ENCODE results near the gene SNX9. TPM values are rescaled to one million over a fixed set of nuclear protein-coding genes. Genes with fewer than 3 reads are reported as not detected.
A peak's percentile ranks its signal among the peaks of the same experiment; 100 is the strongest.
"Not testable (repeated sequence)": the region's sequence is repeated elsewhere in the genome, so short reads cannot be mapped to it uniquely, and the experiment has no call there.

SNX9 gene
- polyA plus RNA-seq, 4 donors = 43.2 to 49.8 (median 47.4) TPM

- DNase-seq (ENCODE audit: low read depth in 4 of 4, low spot score in 3 of 4) = no peak
Measured at GRCh38 chr6:157908369-157909281, 85.6 kb downstream of the SNX9 start.

DNA sequence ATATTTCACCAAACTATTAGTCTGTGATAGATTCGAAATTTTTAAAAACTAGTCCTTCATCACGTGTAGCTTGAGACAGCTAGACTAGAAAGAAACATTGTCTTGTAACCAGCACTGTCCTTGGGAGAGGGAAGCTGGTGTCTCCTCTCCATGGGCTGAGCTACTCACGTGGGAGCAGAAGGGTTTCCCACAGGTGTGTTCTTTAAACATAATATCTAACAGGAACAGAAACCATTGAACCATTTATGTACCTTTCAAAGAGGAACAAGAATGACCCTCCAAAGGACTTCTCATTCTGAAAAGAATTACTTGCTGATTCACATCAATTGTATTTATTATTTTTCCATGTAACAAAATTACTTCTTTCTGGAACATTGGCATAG lies 86.2 kb downstream of the SNX9 start:
- DNase-seq (ENCODE audit: low read depth in 4 of 4, low spot score in 3 of 4) = no peak

DNA sequence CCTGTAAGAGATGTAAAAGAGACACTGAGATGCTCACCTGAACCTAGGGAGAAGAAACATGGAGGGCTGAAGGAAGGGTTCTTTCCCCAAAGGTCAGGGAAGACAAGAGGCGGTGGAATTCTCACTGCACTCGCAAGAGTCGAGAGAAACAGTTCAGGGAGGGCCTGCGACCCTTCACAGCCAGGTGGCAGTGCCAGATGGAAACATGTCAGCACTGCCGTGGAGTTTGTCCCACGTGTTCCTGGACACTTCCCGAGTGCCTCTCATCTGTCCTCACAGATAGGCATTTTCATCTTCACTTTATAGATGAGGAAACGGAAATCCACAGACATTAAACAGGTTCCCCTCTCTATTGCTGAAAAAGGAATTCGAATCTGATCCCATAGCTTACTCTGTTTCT lies 88.2 kb downstream of the SNX9 start:
- no peak for DNase-seq (ENCODE audit: low read depth in 4 of 4, low spot score in 3 of 4)

DNA sequence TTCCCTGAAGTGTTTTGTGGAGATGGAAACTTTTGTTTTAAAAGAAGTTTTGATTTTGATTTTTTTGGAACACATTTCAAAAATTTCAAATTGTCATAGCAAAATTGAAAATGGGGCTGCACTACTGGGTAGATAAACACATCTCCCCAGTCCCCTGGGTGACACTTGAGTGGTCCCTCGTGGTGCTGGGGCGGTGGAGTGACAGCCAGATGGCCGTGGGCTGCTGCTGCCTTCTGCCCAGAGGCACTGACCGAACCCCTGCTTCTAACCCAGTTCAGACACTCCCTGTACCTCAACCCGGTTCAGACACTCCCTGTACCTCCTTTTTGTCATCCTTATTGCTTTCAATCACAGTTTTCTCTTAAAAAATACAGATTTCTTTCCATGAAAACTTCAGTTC lies 88.7 kb downstream of the SNX9 start:
- no peak for DNase-seq (ENCODE audit: low read depth in 4 of 4, low spot score in 3 of 4)

DNA sequence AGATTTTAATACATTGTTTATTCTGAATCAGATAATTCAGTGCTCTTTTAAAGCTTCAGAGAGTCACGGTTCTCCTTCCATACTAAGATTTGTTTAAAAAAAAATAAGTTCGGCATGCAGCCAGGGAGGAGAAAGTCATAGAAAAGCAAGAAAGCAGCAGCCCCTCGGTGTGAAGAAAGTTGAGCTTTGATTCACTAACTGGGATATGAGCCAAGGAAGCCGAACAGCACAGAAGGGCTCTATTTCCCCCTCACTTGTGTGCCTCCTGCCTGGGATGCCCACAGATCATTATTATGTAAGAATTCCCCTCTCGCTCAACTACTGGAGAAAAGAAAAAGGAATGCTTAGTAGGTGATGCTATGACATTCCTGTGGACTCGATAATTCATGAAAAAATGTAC lies 89.3 kb downstream of the SNX9 start:
- peak in 1 of 4 donors; percentile 9 for DNase-seq (ENCODE audit: low read depth in 4 of 4, low spot score in 3 of 4)

- DNase-seq (ENCODE audit: low read depth in 4 of 4, low spot score in 3 of 4) = no peak
Measured at GRCh38 chr6:157921685-157922367, 98.8 kb downstream of the SNX9 start.

DNA sequence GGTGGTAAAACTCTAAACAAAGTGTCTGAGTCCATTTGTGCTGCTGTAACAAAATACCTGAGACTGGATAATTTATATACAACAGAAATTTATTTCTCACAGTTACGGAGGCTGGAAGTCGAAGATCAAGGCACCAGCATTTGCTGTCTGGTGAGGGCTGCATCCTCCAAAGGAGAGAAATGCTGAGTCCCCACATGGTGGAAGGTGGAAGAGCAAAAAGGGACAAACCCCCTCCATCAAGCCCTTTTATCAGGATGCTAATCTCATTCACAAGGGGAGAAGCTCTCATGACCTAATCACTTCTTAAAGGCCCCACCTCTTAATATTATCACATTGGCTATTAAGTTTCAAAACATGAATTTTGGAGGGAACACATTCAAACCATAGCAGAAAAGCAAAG lies 102.7 kb downstream of the SNX9 start:
- DNase-seq (ENCODE audit: low read depth in 4 of 4, low spot score in 3 of 4) = no peak

GRCh38 chr6:157927011-157927410 lies 104.0 kb downstream of the SNX9 start:
- no peak for DNase-seq (ENCODE audit: low read depth in 4 of 4, low spot score in 3 of 4)

- no peak for DNase-seq (ENCODE audit: low read depth in 4 of 4, low spot score in 3 of 4)
Measured at GRCh38 chr6:157928428-157928827, 105.4 kb downstream of the SNX9 start.

DNA sequence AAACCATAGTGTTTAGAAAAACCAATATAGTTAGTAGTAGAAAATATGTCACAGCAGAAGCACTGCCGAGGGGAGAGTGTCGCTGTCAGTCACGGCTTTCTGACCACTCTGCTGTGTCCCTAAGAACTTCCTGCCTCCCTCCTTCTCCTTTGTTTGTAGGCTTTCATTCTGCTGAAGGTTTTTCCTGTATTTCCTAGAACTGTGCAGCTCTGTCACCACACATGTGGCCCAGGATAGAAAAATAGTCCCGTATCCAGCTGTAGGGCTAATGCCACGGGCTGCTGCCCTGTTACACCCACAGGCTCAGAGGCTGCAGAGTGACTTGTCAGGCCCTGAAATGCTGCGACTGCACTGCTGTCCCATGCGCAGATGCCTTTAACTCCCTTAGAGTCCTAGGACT lies 106.0 kb downstream of the SNX9 start:
- DNase-seq (ENCODE audit: low read depth in 4 of 4, low spot score in 3 of 4) = no peak

DNA sequence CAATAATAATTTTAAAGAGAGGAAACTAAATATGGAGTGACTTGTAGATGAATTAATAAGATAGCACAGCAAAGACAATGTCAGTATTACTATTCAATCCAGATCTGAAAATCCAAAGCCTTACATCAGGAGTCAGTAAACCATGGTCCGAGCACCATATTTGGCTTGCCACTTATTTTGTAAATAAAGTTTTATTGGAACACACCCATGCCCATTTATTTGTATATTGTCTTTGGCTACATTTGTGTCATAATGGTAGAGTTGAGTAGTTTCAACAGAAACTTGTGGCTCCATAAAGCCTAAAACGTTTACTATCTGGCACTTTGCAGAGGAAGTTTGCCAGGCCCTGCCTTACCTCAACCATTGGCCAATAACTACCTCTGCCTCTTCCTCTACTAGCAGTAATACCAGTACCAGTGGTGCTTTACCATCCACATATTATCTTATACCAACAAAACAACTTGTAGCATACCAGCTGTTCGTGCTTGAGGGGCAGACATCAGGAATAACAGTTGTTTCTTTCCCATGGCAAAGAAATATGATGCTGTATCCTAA lies 106.8 kb downstream of the SNX9 start:
- DNase-seq (ENCODE audit: low read depth in 4 of 4, low spot score in 3 of 4) = no peak

DNA sequence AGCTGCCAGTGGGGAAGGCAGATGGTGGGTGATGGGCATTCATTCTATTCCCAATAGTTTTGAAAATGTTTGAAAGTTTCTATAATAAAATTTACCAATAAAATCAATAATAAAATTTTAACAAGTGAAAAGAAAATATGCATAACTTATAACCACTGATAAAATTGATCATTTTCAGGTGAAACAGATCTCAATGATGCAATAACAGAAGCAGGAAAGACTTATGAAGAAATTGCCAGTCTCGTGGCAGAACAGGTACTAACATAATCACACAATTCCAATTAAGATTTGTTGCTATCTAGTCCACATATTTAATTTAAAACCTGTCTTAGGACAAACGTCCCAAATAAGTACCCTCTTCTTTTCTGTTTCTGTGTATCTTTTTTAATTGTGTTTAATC lies 112.7 kb downstream of the SNX9 start:
- no peak for DNase-seq (ENCODE audit: low read depth in 4 of 4, low spot score in 3 of 4)

DNA sequence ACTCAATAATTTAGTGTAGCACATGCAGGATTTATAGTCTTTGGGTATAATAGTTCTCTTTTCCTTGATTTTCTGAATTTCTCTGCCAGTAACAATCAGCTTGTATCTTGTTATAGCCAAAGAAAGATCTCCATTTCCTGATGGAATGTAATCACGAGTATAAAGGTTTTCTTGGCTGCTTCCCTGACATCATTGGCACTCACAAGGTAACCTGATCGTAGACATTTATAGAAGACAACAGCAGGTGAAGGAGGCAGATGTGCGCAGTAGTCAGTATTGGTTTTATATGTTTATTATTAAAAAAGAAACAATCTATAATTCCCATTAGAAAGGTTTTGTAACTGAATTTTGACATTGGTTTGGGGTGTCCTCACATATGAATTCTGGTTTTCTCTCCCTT lies 114.3 kb downstream of the SNX9 start:
- no peak for DNase-seq (ENCODE audit: low read depth in 4 of 4, low spot score in 3 of 4)

- DNase-seq (ENCODE audit: low read depth in 4 of 4, low spot score in 3 of 4) = no peak
Measured at GRCh38 chr6:157937916-157938315, 114.9 kb downstream of the SNX9 start.

DNA sequence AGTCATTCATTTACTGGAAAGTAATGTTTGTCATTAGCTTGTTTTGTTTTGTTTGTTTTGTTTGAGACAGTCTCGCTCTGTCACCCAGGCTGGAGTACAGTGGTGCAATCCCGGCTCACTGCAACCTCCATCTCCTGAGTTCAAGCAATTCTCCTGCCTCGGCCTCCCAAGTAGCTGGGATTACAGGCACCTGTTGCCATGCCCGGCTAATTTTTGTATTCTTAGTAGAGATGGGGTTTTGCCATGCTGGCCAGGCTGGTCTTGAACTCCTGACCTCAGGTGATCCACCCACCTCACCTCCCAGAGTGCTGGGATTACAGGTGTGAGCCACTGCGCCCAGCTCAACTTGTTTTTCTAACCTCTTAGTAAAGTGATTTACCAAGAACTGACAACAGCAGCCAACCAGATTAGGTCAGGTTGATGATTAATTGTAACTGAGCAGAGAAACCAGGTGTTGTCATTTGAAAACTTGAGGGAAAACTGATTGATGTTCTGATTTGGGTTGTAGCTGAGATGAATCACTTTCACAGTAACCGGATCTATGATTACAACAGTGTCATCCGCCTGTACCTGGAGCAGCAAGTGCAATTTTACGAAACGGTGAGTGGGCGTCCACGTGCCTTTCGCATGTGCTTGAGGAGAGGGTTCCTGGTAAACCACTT lies 117.5 kb downstream of the SNX9 start:
- not testable (repeated sequence) for DNase-seq (ENCODE audit: low read depth in 4 of 4, low spot score in 3 of 4)

- DNase-seq (ENCODE audit: low read depth in 4 of 4, low spot score in 3 of 4) = no peak
Measured at GRCh38 chr6:157941101-157941863, 118.2 kb downstream of the SNX9 start.

DNA sequence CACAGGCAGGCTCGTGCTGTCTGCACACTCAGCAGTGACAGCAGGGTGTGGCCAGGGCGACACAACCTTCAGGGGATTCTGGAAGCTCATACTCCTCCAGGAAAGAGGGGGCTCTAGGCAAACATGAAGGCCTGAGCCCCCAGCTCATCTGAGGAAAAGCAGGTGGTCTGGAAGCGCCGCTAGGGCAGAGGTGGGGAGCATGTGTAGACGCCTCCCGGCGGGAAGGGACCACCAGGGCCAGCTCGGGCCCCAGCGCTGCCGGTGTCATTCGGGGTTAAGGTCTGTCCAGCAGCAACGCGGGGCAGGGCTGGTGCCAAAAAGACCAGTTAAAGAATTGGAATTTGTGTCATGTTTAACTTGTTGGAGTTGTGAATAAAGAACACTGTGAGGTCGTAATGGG lies 119.3 kb downstream of the SNX9 start:
- no peak for DNase-seq (ENCODE audit: low read depth in 4 of 4, low spot score in 3 of 4)

GRCh38 chr6:157943249-157943963 lies 120.4 kb downstream of the SNX9 start:
- no peak for DNase-seq (ENCODE audit: low read depth in 4 of 4, low spot score in 3 of 4)

GRCh38 chr6:157943964-157944283 lies 120.9 kb downstream of the SNX9 start:
- DNase-seq (ENCODE audit: low read depth in 4 of 4, low spot score in 3 of 4) = no peak

Measured in right renal pelvis (tissue), 4 donors.